H9 (cell line): ENCODE measurements around the gene B4GALT1. TPM values are rescaled to one million over a fixed set of nuclear protein-coding genes. Genes with fewer than 3 reads are reported as not detected.

ENCODE experiments used
- DNase-seq: peaks from one replicate; pipeline ENCODE4 v3.0.0-alpha.2; 2017
- H2AFZ ChIP-seq: one replicate; pipeline ENCODE4 v1.6.1; 2013; ENCODE audit warnings: mild to moderate bottlenecking, low read length, control low read depth, moderate library complexity
- H2AK5ac ChIP-seq: 2 replicates; pipeline ENCODE4 v1.6.1; 2013; ENCODE audit warnings: low read length, control low read depth, mixed read lengths; ENCODE audit not compliant: insufficient read length
- H2BK120ac ChIP-seq: one replicate; pipeline ENCODE4 v1.6.1; 2013; ENCODE audit warnings: low read depth, mild to moderate bottlenecking, low read length, control low read depth, inconsistent platforms; ENCODE audit not compliant: poor library complexity, severe bottlenecking
- H2BK12ac ChIP-seq: 2 replicates; pipeline ENCODE4 v1.6.1; 2013; ENCODE audit warnings: low read length, control low read depth, mixed read lengths, low read depth; ENCODE audit not compliant: insufficient read length
- H2BK15ac ChIP-seq: 2 replicates; pipeline ENCODE4 v1.6.1; 2013; ENCODE audit warnings: low read depth, low read length, control low read depth
- H2BK20ac ChIP-seq: one replicate; pipeline ENCODE4 v1.6.1; 2013; ENCODE audit warnings: low read depth, mild to moderate bottlenecking, low read length, control low read depth, inconsistent platforms; ENCODE audit not compliant: poor library complexity, severe bottlenecking
- H2BK5ac ChIP-seq: 2 replicates; pipeline ENCODE4 v1.6.1; 2013; ENCODE audit warnings: low read length, control low read depth, mixed read lengths; ENCODE audit not compliant: insufficient read length
- H3K14ac ChIP-seq: 2 replicates; pipeline ENCODE4 v1.6.1; 2013; ENCODE audit warnings: low read length, control low read depth; ENCODE audit not compliant: insufficient read depth
- H3K18ac ChIP-seq: 2 replicates; pipeline ENCODE4 v1.6.1; 2013; ENCODE audit warnings: low read depth, mild to moderate bottlenecking, mixed read lengths, low read length, control low read depth; ENCODE audit not compliant: insufficient read length
- H3K23ac ChIP-seq: 2 replicates; pipeline ENCODE4 v1.6.1; 2013; ENCODE audit warnings: low read length, control low read depth, mixed read lengths, low read depth; ENCODE audit not compliant: insufficient read length
- H3K23me2 ChIP-seq: 2 replicates; pipeline ENCODE4 v1.6.1; 2013; ENCODE audit warnings: low read depth, mild to moderate bottlenecking, mixed read lengths, low read length, control low read depth; ENCODE audit not compliant: insufficient read length, poor library complexity, severe bottlenecking
- H3K27ac ChIP-seq: 2 replicates; pipeline ENCODE4 v1.5.1; 2013; ENCODE audit warnings: low read length, control low read depth, mixed read lengths, low read depth; ENCODE audit not compliant: insufficient read length
- H3K27me3 ChIP-seq: 2 replicates; pipeline ENCODE4 v1.6.1; 2013; ENCODE audit warnings: low read length, control low read depth, inconsistent platforms; ENCODE audit not compliant: insufficient read depth
- H3K4ac ChIP-seq: 2 replicates; pipeline ENCODE4 v1.6.1; 2013; ENCODE audit warnings: low read depth, mild to moderate bottlenecking, control low read depth, inconsistent platforms, low read length, moderate library complexity
- H3K4me1 ChIP-seq: 2 replicates; pipeline ENCODE4 v1.6.1; 2013; ENCODE audit warnings: low read length, control low read depth, inconsistent platforms; ENCODE audit not compliant: insufficient read depth
- H3K4me2 ChIP-seq: 2 replicates; pipeline ENCODE4 v1.6.1; 2013; ENCODE audit warnings: low read length, control low read depth, mixed read lengths; ENCODE audit not compliant: insufficient read length, insufficient read depth
- H3K56ac ChIP-seq: 2 replicates; pipeline ENCODE4 v1.6.1; 2013; ENCODE audit warnings: low read depth, mild to moderate bottlenecking, mixed read lengths, low read length, control low read depth; ENCODE audit not compliant: insufficient read length
- H3K79me1 ChIP-seq: 2 replicates; pipeline ENCODE4 v1.6.1; 2013; ENCODE audit warnings: low read depth, mild to moderate bottlenecking, moderate library complexity, low read length, control low read depth, inconsistent platforms; ENCODE audit not compliant: insufficient read depth, poor library complexity, severe bottlenecking
- H3K79me2 ChIP-seq: 2 replicates; pipeline ENCODE4 v1.6.1; 2013; ENCODE audit warnings: low read length, control low read depth, inconsistent platforms; ENCODE audit not compliant: insufficient read depth
- H3K9ac ChIP-seq: 2 replicates; pipeline ENCODE4 v1.6.1; 2013; ENCODE audit warnings: low read length, control low read depth, mixed read lengths; ENCODE audit not compliant: insufficient read length; ENCODE audit errors: extremely low read depth
- H3K9me3 ChIP-seq: one replicate; pipeline ENCODE4 v1.6.1; 2013; ENCODE audit warnings: low read depth, low read length, inconsistent platforms; ENCODE audit not compliant: control insufficient read depth
- H3T11ph ChIP-seq: one replicate; pipeline ENCODE4 v1.6.1; 2013; ENCODE audit warnings: mild to moderate bottlenecking, low read length, control low read depth, inconsistent platforms
- H4K20me1 ChIP-seq: one replicate; pipeline ENCODE4 v1.6.1; 2013; ENCODE audit not compliant: control insufficient read depth, insufficient read length, insufficient read depth
- H4K5ac ChIP-seq: 2 replicates; pipeline ENCODE4 v1.6.1; 2013; ENCODE audit warnings: low read depth, mild to moderate bottlenecking, mixed read lengths, low read length, control low read depth; ENCODE audit not compliant: insufficient read length
- H4K8ac ChIP-seq: replicated peaks from 2 replicates; pipeline ENCODE4 v1.6.1; 2013; ENCODE audit warnings: low read length, control low read depth, mixed read lengths, low read depth; ENCODE audit not compliant: insufficient read length
- H4K91ac ChIP-seq: 2 replicates; pipeline ENCODE4 v1.6.1; 2013; ENCODE audit warnings: low read depth, mild to moderate bottlenecking, moderate library complexity, mixed read lengths, low read length, control low read depth; ENCODE audit not compliant: insufficient read length
- H3K27ac Mint-ChIP-seq, 3 experiments: 2 replicates in 2 of 3; 3 replicates in 1 of 3; pipeline ENCODE4 v1.8.0; 2020 to 2021; ENCODE audit warnings: mixed read lengths in 3 of 3, mild to moderate bottlenecking in 1 of 3, moderate library complexity in 1 of 3
- H3K27me3 Mint-ChIP-seq: 2 replicates; pipeline ENCODE4 v1.8.0; 2021; ENCODE audit warnings: low read depth, mild to moderate bottlenecking, moderate library complexity, mixed read lengths
- H3K36me3 Mint-ChIP-seq, 3 experiments: 2 replicates in 2 of 3; 3 replicates in 1 of 3; pipeline ENCODE4 v1.8.0; 2020 to 2021; ENCODE audit warnings: low read depth in 3 of 3, mixed read lengths in 3 of 3; ENCODE audit not compliant: insufficient read depth in 1 of 3
- H3K4me1 Mint-ChIP-seq, 2 experiments: 2 replicates each; pipeline ENCODE4 v1.8.0; 2020; ENCODE audit warnings: mixed read lengths in 2 of 2
- H3K4me3 Mint-ChIP-seq, 2 experiments: 2 replicates in 1 of 2; 3 replicates in 1 of 2; pipeline ENCODE4 v1.8.0; 2020 to 2021; ENCODE audit warnings: mild to moderate bottlenecking in 2 of 2, mixed read lengths in 2 of 2, moderate library complexity in 1 of 2
- H3K9me3 Mint-ChIP-seq, 2 experiments: 2 replicates in 1 of 2; 3 replicates in 1 of 2; pipeline ENCODE4 v1.8.0; 2020; ENCODE audit warnings: mild to moderate bottlenecking in 2 of 2, mixed read lengths in 2 of 2, moderate library complexity in 1 of 2
- CTCF ChIP-seq: fragments of 200-600 bp; sonication (generic); conservative IDR thresholded peaks from 3 replicates; pipeline ENCODE4 v1.8.0; 2021; ENCODE audit warnings: antibody characterized with exemption, mild to moderate bottlenecking
- WGBS: extraction: QIAGEN DNeasy Blood & Tissue Kit; methylation state at CpG from one replicate; pipeline ENCODE4 v1.1.7; 2013; ENCODE audit warnings: missing lambda C conversion rate, low lambda C conversion rate, mixed read lengths; ENCODE audit not compliant: insufficient read length; ENCODE audit errors: extremely low coverage; 5-methylcytosine and 5-hydroxymethylcytosine counted together
- total RNA-seq: library from RNA; stranded (reverse); gene quantifications from 2 replicates; pipeline ENCODE4 v1.2.1, GENCODE V29; 2021

The B4GALT1 gene
- total RNA-seq, 1 experiment from 2014 or later = 15.3 TPM

- no peak overlapping the region for H2AFZ ChIP-seq
- no peak overlapping the region for H4K5ac ChIP-seq
- H3K4ac ChIP-seq = no peak overlapping the region
- no peaks in the 10 kb centered on the region for H4K20me1 ChIP-seq
- H2BK5ac ChIP-seq = no peak overlapping the region
- no peaks in the 10 kb centered on the region for H3K79me2 ChIP-seq
- no peaks in the 10 kb centered on the region for H3K9me3 ChIP-seq
- no peak overlapping the region for H2AK5ac ChIP-seq
- H3K23me2 ChIP-seq = no peaks in the 10 kb centered on the region
- no peak overlapping the region for H3T11ph ChIP-seq
- no peak for TF ChIP-seq CTCF
- WGBS = no CpG with 5 or more reads among the region's 4 CpGs
- no peak overlapping the region for H3K4me2 ChIP-seq
- no peak overlapping the region for H3K14ac ChIP-seq
- H3K9me3 Mint-ChIP-seq = no peaks in the 10 kb centered on the region; a peak in 1 of 5 replicates
- no peak overlapping the region for H4K8ac ChIP-seq
- no peak overlapping the region for H2BK20ac ChIP-seq
- H3K18ac ChIP-seq = no peak overlapping the region
- no peaks in the 10 kb centered on the region for H3K27me3 Mint-ChIP-seq
- H3K27ac Mint-ChIP-seq = no peak overlapping the region
- H2BK15ac ChIP-seq = no peak overlapping the region
- no peak overlapping the region for H3K27ac ChIP-seq
- H3K56ac ChIP-seq = no peak overlapping the region
- H3K79me1 ChIP-seq = no peaks in the 10 kb centered on the region
- no peaks in the 10 kb centered on the region for H3K4me1 ChIP-seq
- DNase-seq = no peak
- no peak overlapping the region for H2BK12ac ChIP-seq
- no peak overlapping the region for H2BK120ac ChIP-seq
- H3K9ac ChIP-seq = no peak overlapping the region
- peaks cover 4 to 7% of the 10 kb centered on the region in 2 experiments for H3K4me1 Mint-ChIP-seq
- H3K4me3 Mint-ChIP-seq = no peak overlapping the region
- H3K27me3 ChIP-seq = no peaks in the 10 kb centered on the region
- no peak overlapping the region for H3K23ac ChIP-seq
- H4K91ac ChIP-seq = no peak overlapping the region
- no peaks in the 10 kb centered on the region for H3K36me3 Mint-ChIP-seq
These were observed 23.0 kb upstream of the B4GALT1 start for GRCh38 chr9:33190021-33190705.
